ENCODE results near the gene ADAMTS18. TPM values are rescaled to one million over a fixed set of nuclear protein-coding genes. Genes with fewer than 3 reads are reported as not detected.

ADAMTS18 gene
- total and polyA plus RNA-seq, 2 of the 8 experiments (the other 6 are each of a cell fraction or from before 2014, with no cell fraction given) = 0.05 to 0.19 TPM

DNA sequence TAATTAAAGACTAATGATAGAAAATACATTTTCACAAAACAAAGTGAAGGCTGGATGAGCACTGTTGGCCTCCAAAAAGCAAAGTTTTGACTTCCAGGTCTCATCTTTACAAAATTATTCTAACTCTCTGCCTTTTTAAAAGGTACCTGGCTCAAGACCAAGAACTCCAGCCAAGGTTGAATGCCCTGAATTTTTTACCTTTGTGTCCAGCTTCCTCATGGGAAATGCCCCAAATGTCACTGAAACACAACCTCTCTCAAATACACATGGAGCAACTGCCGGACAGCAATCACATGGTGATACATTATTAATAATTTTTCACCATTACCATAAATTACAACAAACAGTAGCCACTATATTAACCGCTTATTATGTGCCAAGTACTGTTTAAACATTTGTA, 32.2 kb downstream of the ADAMTS18 start:
- 97% methylated on average over 2 of the region's 2 CpGs; no CpG with 5 or more reads in 1 of the 2 experiments for WGBS, 2 experiments (ENCODE audit: extremely low coverage in 1 of 2, insufficient coverage in 1 of 2, insufficient read length in 1 of 2, insufficient replicate concordance in 2 of 2, low coverage in 1 of 2, low lambda C conversion rate in 2 of 2, missing lambda C conversion rate in 1 of 2)
- POLR2A ChIA-PET (ENCODE audit: partially characterized antibody) = no interaction called here
- no peak for FAIRE-seq

More for the DNA sequence above, 32.2 kb downstream of the ADAMTS18 start:
- H3K79me2 ChIP-seq (ENCODE audit: control insufficient read depth in 1 of 2, insufficient read depth in 2 of 2, low read length in 2 of 2) = no peaks in the 10 kb centered on the region
- H2AK5ac ChIP-seq (ENCODE audit: low read depth, low read length) = no peak overlapping the region
- H3K56ac ChIP-seq (replicated peaks; ENCODE audit: insufficient read length, low read depth, low read length) = no peak overlapping the region
- no peak overlapping the region for H2BK12ac ChIP-seq (ENCODE audit: low read depth, low read length)
- no peak overlapping the region for H3K4me2 ChIP-seq (ENCODE audit: insufficient read depth in 1 of 2, low read depth in 2 of 2, low read length in 2 of 2)
- H2BK20ac ChIP-seq (ENCODE audit: low read length) = no peak overlapping the region
- no peak overlapping the region for H3K23ac ChIP-seq (ENCODE audit: insufficient read length)
- no peak overlapping the region for H3K9ac ChIP-seq (replicated peaks in 1 of 4; ENCODE audit: extremely low read depth in 1 of 4, low read depth in 3 of 4, low read length in 3 of 4)
- CTCF ChIA-PET (ENCODE audit: partially characterized antibody) = no interaction called here
- H2BK15ac ChIP-seq (ENCODE audit: low read length) = no peak overlapping the region
- DNase-seq (ENCODE audit: low read depth in 1 of 2, low spot score in 2 of 2) = no peak
- no peak overlapping the region for H3K18ac ChIP-seq (ENCODE audit: extremely low read depth, low read length)
- H3K4me1 ChIP-seq (replicated peaks in 1 of 4; ENCODE audit: control insufficient read depth in 3 of 4, insufficient read depth in 4 of 4, low read length in 3 of 4) = peaks cover 0 to 7% (median 5%) of the 10 kb centered on the region in 4 experiments; a peak in 3 of 7 replicates
- H3K4me3 ChIP-seq (ENCODE audit: extremely low read depth in 1 of 4, insufficient read depth in 2 of 4, low read depth in 3 of 4, low read length in 4 of 4) = no peak overlapping the region
- no peaks in the 10 kb centered on the region for H3K23me2 ChIP-seq (ENCODE audit: low read depth, low read length)
- no peaks in the 10 kb centered on the region for H3K36me3 ChIP-seq (ENCODE audit: control insufficient read depth in 2 of 4, insufficient read depth in 4 of 4, low read length in 3 of 4)
- no peak overlapping the region for H3K14ac ChIP-seq (ENCODE audit: insufficient read length)
- no peak overlapping the region for H2BK5ac ChIP-seq (ENCODE audit: low read depth, low read length)
- no peaks in the 10 kb centered on the region for H3K79me1 ChIP-seq (ENCODE audit: low read depth, low read length)
- no peak for TF ChIP-seq HDAC6 (IDR thresholded peaks at IDR 0.05; ENCODE audit: low read depth, low read length)
- TF ChIP-seq SUZ12 (IDR thresholded peaks at IDR 0.05; ENCODE audit: low read length) = no peak
- TF ChIP-seq TBP (IDR thresholded peaks at IDR 0.05; ENCODE audit: low read depth, low read length) = no peak
- TF ChIP-seq CHD2 (IDR thresholded peaks at IDR 0.05; ENCODE audit: low read length) = no peak
- no peak for TF ChIP-seq HDAC2 (IDR thresholded peaks at IDR 0.05; ENCODE audit: borderline replicate concordance in 1 of 2, low read depth in 2 of 2, low read length in 2 of 2)
- TF ChIP-seq MAFK (IDR thresholded peaks at IDR 0.05; ENCODE audit: low read depth, low read length) = no peak
- no peak for TF ChIP-seq TAF7 (optimal IDR thresholded peaks at IDR 0.05; ENCODE audit: borderline replicate concordance, low read depth, low read length)
- TF ChIP-seq TAF1 (IDR thresholded peaks at IDR 0.05; ENCODE audit: low read depth, low read length) = no peak
- TF ChIP-seq, protein P1, sequence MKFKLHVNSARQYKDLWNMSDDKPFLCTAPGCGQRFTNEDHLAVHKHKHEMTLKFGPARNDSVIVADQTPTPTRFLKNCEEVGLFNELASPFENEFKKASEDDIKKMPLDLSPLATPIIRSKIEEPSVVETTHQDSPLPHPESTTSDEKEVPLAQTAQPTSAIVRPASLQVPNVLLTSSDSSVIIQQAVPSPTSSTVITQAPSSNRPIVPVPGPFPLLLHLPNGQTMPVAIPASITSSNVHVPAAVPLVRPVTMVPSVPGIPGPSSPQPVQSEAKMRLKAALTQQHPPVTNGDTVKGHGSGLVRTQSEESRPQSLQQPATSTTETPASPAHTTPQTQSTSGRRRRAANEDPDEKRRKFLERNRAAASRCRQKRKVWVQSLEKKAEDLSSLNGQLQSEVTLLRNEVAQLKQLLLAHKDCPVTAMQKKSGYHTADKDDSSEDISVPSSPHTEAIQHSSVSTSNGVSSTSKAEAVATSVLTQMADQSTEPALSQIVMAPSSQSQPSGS (IDR thresholded peaks at IDR 0.05; ENCODE audit: low read length) = no peak
- no peak overlapping the region for H4K8ac ChIP-seq (ENCODE audit: extremely low read depth, insufficient read depth, low read length)
- H3K9me3 ChIP-seq (ENCODE audit: insufficient read depth in 2 of 2, low read depth in 1 of 2, low read length in 1 of 2) = 0 out of 4 replicates have a peak, but pooled peaks cover 0 to 2% of the 10 kb centered on the region in 2 experiments
- no peaks in the 10 kb centered on the region for H4K20me1 ChIP-seq (replicated peaks in 1 of 2; ENCODE audit: control insufficient read depth in 1 of 2, insufficient read depth in 2 of 2, low read length in 2 of 2)
- no peak overlapping the region for H4K91ac ChIP-seq (replicated peaks; ENCODE audit: insufficient read length, low read length)
- no peak overlapping the region for H4K5ac ChIP-seq (ENCODE audit: insufficient read length, low read depth, low read length)
- peak overlapping the region; percentile 44 for H2BK120ac ChIP-seq (replicated peaks; ENCODE audit: low read depth, low read length)
- H3K27ac ChIP-seq (ENCODE audit: low read depth, low read length) = no peak overlapping the region
- no peak overlapping the region for H3K4ac ChIP-seq (replicated peaks; ENCODE audit: insufficient read length, low read depth, low read length)
- H3K27me3 ChIP-seq (replicated peaks in 1 of 4; ENCODE audit: control insufficient read depth in 3 of 4, extremely low read depth in 1 of 4, insufficient read depth in 3 of 4, low read length in 3 of 4) = no peaks in the 10 kb centered on the region
- no peak overlapping the region for H2AFZ ChIP-seq (ENCODE audit: low read length)

Measured in H1 (cell line).